GM18499 (cell line): ENCODE results near the gene ZFAND2B.
"Not testable (repeated sequence)": the region's sequence is repeated elsewhere in the genome, so short reads cannot be mapped to it uniquely, and the experiment has no call there.

ENCODE experiments used
- ATAC-seq: cut with Tn5 transposase; IDR thresholded peaks from one replicate; pipeline ENCODE4 v1.9.1; 2021; ENCODE audit warnings: moderate number of reproducible peaks; ENCODE audit not compliant: insufficient read depth, unreplicated experiment

Gene ZFAND2B

DNA sequence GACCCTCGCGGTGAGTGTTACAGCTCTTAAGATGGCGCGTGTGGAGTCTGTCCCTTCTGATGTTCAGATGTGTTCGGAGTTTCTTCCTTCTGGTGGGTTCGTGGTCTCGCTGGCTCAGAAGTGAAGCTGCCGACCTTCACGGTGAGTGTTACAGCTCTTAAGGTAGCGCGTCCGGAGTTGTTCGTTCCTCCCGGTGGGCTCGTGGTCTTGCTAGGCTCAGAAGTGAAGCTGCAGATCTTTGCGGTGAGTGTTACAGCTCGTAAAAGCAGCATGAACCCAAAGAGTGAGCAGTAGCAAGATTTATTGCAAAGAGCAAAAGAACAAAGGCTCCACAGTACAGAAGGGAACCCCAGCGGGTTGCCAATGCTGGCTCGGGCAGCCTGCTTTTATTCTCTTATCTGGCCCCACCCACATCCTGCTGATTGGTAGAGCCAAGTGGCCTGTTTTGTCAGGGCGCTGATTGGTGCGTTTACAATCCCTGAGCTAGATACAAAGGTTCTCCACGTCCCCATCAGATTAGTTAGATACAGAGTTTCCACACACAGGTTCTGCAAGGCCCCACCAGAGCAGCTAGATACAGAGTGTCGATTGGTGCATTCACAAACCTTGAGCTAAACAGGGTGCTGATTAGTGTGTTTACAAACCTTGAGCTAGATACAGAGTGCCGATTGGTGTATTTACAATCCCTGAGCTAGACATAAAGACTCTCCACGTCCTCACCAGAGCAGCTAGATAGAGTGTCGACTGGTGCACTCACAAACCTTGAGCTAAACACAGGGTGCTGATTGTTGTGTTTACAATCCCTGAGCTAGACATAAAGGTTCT is 5.9 kb upstream of the ZFAND2B start:
- ATAC-seq, result not testable (repeated sequence)

DNA sequence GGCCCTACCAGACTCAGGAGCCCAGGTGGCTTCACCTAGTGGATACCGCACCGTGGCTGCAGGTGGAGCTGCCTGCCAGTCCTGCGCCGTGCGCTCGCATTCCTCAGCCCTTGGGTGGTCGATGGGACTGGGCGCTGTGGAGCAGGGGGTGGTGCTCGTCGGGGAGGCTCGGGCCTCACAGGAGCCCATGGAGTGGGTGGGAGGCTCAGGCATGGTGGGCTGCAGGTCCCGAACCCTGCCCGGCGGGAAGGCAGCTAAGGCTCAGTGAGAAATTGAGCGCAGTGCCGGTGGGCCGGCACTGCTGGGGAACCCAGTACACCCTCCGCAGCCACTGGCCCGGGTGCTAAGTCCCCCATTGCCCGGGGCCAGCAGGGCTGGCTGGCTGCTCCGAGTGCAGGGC is 5.3 kb upstream of the ZFAND2B start:
- not testable (repeated sequence) for ATAC-seq

DNA sequence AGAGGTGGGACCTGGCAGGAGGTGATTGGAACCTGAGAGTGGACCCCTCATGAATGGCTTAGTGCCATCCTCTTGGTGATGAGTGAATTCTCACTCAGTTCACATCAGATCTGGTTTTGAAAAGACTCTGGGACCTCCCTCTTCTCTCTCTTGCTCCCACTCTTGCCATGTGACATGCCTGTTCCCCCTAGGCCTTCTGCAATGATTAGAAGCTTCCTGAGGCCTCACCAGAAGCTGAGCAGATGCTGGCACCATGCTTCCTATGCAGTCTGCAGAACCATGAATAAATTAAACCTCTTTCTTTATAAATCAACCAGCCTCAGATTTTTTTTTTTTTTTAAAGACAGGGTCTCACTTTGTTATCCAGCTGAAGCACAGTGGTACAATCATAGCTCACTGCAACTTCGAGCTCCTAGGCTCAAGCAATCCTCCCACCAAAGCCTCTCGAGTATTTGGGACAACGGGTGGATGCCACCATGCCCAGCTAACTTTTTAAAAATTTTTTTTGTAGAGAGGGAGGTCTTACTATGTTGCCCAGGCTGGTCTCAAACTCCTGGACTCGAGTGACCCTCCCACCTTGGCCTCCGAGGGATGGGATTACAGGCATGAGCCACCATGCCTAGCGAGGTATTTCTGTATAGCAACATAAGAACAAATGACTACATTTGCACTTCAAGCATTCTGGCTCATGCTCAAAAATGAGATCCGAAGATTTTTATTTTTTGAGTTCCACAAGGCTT is 2.0 kb upstream of the ZFAND2B start:
- no peak for ATAC-seq

DNA sequence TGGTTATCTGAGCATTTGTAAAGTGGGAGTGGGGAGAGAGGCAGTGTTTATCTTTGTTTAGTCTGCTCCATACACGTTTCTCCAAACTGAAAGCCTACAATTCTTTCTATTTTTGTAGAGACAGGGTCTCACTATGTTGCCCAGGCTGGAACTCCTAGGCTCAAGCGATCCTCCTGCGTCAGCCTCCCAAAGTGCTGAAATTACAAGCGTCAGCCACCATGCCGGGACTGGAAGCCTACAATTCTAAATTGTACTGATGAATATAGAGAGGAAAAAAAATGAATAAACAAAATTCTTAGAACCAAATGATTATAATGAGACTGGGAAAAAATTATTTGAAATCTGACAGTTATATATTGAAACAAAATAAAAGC is 1.4 kb upstream of the ZFAND2B start:
- no peak for ATAC-seq

DNA sequence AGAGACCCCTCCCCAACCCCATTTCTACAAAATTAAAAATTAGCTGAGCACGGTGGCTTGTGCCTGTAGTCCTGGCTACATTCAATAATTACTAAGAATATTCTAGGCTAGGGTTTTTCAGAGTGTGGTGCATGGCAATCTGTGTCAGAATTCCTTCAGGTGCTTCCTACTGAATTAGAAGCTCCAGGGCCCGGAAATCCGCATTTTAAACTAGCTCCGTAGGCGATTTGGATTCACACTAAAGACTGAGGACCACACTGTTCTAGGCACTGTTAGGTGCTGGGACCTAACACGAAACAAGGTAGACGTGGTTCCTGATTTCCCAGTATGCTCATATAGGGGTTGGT is 628 bp upstream of the ZFAND2B start:
- ATAC-seq, result no peak

DNA sequence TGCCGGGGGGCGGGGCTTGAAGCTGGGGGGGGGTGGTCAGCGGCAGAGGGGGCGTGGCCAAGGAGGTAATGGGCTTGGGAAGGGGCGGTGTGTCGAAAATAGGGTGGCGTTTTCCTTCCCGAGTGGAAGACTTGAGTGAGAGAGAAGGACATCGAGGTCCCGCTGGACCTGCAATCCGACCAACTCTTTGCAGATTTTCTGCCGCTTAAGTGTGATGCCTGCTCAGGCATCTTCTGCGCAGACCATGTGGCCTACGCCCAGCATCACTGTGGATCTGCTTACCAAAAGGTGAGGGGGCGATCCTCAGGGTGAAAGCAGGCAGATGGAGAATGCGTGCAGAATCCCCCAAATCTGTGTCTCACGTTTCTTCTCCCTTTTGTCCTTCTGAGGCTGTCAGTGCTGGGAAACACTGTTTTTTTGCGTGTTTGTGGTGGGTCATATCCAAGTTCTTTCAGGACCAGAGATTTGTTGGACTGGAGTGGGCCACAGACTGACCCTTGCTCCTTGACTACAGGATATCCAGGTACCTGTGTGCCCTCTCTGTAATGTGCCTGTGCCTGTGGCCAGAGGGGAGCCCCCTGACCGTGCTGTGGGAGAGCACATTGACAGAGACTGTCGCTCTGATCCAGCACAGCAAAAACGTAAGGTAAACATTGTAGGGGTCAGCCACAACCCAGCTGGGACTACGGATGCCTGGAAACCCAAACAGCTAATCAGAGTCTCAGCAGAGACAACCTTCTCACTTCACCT is 727 bp downstream of the ZFAND2B start:
- ATAC-seq, result no peak

DNA sequence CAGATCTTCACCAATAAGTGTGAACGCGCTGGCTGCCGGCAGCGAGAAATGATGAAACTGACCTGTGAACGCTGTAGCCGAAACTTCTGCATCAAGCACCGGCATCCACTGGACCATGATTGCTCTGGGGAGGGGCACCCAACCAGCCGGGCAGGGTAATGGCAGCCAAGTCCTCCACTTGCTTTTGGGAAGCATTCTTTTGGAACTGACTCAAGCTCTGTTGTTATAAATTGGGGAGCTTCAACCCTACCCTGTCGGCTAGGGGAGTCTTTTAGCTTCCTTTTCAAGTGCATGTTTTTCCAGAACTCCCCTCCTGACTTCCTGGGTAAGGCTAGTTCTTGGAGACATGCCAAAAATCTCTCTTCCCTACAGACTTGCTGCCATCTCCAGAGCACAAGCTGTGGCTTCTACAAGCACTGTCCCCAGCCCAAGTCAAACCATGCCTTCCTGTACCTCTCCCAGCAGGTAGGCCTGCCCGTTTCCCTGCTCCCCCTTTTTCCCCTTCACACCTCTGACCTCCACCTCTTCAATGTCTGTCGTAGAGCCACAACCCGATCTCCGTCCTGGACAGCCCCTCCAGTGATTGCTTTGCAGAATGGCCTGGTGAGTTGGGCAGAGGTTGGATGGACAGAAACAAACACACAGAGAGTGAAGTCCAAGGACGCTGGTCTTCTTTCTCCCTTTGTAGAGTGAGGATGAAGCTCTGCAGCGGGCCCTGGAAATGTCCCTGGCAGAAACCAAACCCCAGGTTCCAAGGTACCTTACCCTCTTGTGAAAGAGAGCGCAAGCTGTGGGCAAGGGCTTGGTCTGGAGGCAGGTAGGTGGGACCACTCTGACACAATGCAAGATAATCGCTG is 1.5 kb downstream of the ZFAND2B start:
- no peak for ATAC-seq

DNA sequence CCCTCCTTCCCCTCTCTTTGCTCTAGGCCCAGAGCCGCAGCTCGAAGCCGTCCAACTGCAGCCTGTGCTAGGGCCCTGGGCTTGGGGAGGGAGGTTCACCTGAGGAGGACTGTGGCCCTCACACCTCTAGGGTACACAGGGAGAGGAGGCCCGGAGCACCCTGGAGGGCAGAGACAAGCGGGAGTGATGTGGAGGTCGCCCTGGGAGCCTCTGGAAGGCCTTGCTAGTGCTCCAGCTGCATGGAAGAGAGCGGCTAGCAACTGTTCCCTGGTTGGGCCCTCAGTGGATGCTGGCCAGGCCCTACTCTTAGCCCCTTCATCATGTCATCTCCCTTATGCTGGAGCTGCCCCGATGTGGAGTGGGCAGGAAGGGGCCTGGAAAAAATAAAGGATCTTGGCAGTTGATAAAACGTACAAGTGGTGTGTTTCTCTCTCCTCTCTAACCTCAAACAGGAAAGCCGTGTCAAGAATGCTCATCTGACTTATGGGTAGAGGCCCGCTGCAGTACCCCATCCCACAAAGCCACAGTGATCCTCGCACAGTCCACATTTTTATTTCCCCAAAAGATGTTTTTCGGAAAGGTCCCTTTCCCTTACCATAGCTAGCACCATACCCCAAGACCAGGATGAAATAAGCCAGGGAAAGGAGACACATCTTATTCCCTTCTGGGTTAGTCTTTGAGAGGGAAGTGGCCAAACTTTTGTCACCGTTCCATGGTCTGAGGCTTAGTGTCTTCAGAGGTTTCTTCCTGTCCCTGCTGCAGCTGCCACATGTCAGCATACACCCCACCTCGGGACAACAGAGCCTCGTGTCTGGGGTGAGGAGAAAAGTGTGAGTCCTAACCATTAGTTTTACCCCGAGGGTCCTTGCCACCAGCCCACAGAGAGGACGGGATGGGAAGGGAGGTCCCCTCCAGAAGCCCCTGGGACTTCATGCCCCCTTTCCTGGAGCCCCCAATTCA is 2.9 kb downstream of the ZFAND2B start:
- ATAC-seq, result no peak

DNA sequence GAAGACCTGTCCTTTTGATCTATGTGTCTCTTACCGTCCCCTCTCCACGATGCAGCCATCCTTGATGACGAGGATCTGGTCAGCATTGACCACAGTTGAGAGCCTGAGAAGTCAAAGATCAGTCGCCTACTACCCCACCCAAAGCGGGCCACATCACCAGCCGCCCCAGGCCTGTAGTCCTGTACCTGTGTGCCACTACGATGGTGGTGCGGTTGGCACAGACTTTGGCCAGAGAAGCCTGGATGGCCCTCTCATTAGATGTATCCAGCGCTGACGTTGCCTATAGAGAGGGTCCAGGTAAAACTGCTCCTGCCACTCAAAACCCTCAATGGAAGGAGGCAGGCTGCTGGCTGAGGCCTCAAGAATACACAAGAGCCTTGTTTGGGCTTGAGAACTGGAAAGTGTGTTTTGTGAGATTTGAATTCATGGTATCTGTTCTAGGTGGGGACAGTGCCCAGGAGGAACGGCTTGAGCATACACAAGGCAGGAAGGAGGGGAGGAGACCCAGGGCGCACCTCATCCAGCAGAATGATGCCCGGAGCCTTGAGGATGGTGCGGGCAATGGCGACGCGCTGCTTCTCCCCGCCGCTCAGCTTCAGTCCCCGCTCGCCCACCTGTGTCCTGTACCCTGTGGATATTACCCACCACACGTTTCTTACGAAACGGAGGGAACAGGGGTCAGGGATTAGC is 3.8 kb downstream of the ZFAND2B start:
- no peak for ATAC-seq

DNA sequence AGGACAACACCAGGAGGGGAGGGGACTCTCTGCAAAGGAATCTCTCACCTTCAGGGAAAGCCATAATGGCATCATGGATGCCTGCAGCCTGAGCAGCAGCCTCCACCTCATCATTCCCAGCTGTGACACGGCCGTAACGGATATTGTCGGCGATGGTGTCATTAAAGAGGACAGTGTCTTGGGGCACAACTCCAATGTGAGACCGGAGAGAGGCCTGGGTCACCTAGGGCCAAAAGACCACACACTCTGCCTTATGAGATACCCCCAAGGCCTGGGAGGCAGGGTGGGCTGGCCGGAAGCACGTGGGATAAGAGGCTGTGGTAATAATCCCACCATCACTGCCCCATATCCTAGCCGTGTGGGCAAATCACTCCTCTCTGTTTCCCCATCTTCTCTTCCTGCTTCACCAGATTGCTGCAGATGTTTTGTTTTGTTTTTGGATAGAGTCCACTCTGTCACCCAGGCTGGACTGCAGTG is 4.3 kb downstream of the ZFAND2B start:
- no peak for ATAC-seq

DNA sequence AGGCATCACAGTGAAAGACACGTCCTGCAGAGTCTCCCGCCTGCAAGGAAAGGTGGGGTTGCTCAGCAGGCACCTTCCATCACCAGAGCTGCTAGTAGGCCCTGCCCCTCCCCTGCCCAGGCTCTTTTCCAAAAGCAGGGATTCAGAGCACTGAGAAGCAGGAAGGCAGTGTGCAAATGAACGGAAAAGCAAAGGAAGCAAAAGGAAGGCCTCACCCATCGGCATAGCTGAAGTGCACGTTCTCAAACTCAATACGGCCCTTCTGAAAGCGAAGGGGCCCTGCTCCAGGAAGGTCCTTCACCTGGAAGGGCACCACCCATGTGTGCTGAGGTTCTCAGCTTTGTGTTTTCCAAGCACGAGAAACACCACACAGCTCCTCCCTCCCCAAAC is 6.4 kb downstream of the ZFAND2B start:
- ATAC-seq, result no peak

DNA sequence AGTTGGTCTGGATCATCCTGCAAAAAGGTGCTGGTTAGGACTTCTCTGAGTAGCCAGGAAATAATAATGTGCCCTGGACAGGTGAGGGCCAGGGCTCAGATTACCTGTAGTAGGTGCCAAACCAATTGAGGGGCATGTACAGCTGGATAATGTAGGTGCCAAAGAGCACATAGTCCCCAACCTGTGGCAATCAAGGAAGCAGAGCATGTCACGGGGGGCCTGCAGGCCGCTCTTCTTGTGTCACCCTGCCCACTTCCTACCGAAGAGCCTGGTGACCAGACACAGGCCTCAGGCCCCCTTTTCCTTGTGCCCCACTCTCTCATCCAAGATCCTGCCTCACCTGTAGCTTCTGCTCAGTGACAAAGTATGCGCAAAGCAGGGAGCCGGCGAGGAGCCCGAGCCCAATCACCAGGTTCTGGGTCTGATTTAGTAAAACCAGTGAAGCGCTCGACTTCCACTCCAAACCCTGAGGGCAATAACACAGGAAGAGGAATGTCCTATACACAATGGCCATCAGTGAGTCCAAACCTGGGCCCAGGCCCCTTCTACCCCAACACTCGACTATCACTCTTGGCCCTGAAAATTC is 7.0 kb downstream of the ZFAND2B start:
- no peak for ATAC-seq

DNA sequence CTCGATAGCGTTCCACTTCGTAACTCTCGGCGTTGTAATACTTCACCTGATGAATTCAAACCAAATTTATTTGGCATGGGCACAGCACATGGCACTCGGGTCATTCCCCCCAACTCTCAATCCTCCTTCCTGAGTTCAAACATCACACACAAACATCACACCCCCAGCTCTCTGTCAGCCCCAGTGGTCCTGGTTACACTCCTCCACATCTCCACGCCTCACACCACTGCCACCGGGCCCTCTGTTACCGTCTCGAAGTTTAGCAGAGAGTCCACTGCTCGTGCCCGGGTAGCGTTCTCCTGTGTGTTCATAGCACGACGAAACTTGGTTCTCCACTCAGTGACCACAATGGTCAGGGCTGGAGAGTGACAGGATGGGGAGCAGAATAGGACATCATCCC is 7.6 kb downstream of the ZFAND2B start:
- no peak for ATAC-seq

DNA sequence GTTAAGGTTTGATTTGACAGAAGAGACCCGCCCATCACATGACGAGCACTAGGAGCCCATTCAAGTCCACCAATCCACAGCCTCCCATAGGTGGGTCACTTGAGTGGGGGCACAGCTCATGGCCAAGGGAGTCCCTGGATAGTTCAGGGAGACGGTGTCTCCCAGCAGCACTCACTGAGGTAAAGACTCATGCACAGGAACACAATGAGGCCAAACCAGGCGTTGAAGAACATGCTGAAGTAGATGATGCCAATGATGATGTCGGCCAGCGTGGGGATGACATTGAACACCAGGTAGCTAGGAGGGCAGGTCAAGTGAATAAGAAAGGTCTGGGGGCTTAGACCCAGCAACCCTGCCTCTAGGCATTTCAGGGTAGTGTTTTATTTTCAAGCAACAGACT is 8.2 kb downstream of the ZFAND2B start:
- ATAC-seq, result no peak

DNA sequence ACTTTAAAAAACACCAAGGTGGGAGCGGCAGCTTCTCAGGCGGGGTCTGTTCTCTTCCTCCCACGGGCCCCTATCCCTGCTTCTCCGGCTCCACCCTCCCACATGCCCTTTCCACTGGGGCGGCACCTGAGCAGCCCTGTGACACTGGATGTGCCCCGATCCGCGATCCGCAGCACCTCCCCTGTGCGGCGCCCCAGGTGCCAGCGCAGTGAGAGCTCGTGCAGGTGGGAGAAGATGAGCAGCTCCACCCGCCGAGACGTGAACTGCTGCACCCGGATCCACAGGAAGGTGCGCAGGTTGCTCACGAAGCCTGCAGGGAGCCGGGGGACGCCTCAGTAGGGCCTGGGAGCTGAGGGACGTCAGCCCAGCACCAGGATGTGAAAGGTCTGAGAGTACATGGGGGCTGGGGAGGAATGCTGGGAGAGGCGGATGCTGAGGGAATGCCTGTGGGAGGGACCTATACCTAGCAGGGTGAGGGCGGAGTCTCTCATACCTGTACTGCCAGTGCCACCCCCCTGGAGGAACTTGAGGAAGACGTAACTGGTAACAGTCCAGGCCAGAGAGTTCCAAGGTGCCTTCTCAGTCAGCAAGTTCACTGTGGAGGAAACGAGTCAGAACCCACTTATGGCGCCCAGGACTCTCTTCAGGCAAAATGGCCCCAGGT is 9.4 kb downstream of the ZFAND2B start:
- ATAC-seq, result no peak

DNA sequence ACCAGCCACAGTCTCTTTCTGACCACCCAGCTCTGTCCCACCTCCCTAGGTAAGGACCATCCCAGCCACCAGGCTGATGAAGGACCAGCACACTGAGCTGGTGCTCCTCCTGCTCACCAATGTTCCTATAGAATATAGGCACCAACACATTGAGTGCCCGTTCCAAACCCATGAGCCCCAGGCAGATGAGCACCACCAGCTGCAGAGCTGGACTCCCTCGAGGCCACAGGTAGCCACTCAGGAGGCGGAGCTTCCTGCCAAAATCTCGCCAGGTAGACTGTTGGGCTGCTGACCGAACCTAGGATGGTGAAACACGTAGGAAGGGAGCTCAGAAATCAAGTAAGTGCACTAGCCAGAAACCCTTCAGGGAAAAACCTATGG is 9.9 kb downstream of the ZFAND2B start:
- ATAC-seq, result no peak

DNA sequence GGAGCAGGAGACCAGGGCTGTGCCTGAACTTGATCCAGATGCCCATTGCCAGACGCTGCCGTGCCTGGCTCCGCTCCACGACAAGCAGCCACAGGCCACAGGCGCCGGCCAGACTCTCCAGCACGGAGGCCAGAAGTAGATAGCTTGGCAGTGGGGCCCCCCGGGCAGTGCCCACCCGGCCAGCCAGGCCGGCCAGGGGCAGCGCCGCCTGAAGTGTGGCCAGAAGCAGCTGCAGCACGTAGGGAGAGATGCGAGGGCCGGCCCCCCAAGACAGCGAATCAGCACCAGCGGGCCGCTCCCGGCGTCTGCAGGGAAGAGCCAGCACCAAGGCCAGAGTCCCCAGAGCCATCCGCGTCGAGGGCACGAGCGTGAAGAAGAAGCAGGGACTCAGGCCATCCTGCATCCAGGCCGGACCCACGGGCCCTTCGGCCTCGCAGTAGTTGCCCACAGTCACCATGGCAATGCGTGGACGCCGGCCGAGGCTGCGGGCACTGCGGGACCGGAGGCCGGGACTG is 11.7 kb downstream of the ZFAND2B start:
- peak; percentile 11 for ATAC-seq
